Iris pigment epithelial cell (primary cell): ENCODE data around the gene WDR43.

Source experiments
- DNase-seq: peaks from one replicate; pipeline ENCODE4 v3.0.0-alpha.2; 2011; ENCODE audit warnings: low read depth

Gene WDR43

GRCh38 chr2:28894470-28895188, at the start of gene WDR43:
TSS of gene WDR43 (plus strand) at chr2:28894667. CDS start at chr2:28894699, 32 bp downstream.
- peak; percentile 100 for DNase-seq

- peak; percentile 4 for DNase-seq
Observed at GRCh38 chr2:28855193-28855592, 39.3 kb upstream of the WDR43 start.

- no peak for DNase-seq
Observed at GRCh38 chr2:28855977-28856376, 38.5 kb upstream of the WDR43 start.

- no peak for DNase-seq
Observed at GRCh38 chr2:28868611-28869010, 25.9 kb upstream of the WDR43 start.

GRCh38 chr2:28869494-28870145, 24.8 kb upstream of the WDR43 start:
- peak; percentile 35 for DNase-seq

GRCh38 chr2:28870146-28870891, 24.1 kb upstream of the WDR43 start, which contains the start of gene TRMT61B:
TSS of gene TRMT61B (minus strand) at chr2:28870309. CDS start at chr2:28870277, 32 bp downstream.
- DNase-seq, result peak; percentile 95

GRCh38 chr2:28871620-28872019, 22.8 kb upstream of the WDR43 start:
- no peak for DNase-seq

- DNase-seq, result no peak
Observed at GRCh38 chr2:28880193-28880592, 14.3 kb upstream of the WDR43 start.

- DNase-seq, result no peak
Observed at GRCh38 chr2:28893488-28893887, 979 bp upstream of the WDR43 start.

GRCh38 chr2:28895189-28895893, 874 bp downstream of the WDR43 start:
- DNase-seq, result peak; percentile 65

GRCh38 chr2:28896906-28897305, 2.4 kb downstream of the WDR43 start:
- peak; percentile 47 for DNase-seq

- DNase-seq, result no peak
Observed at GRCh38 chr2:28898048-28898447, 3.6 kb downstream of the WDR43 start.

- DNase-seq, result no peak
Observed at GRCh38 chr2:28901202-28901601, 6.7 kb downstream of the WDR43 start.

- DNase-seq, result no peak
Observed at GRCh38 chr2:28901841-28902240, 7.4 kb downstream of the WDR43 start.

GRCh38 chr2:28902584-28902983, 8.1 kb downstream of the WDR43 start:
- DNase-seq, result no peak

GRCh38 chr2:28904295-28904694, 9.8 kb downstream of the WDR43 start:
- DNase-seq, result peak; percentile 74

GRCh38 chr2:28904802-28905457, 10.5 kb downstream of the WDR43 start:
- DNase-seq, result no peak

- DNase-seq, result no peak
Observed at GRCh38 chr2:28905533-28905932, 11.1 kb downstream of the WDR43 start.

GRCh38 chr2:28906376-28906775, 11.9 kb downstream of the WDR43 start:
- peak; percentile 73 for DNase-seq

GRCh38 chr2:28906821-28907220, 12.4 kb downstream of the WDR43 start:
- DNase-seq, result no peak

- no peak for DNase-seq
Observed at GRCh38 chr2:28908172-28908571, 13.7 kb downstream of the WDR43 start.
